ENCODE measurements around the gene IL36G. TPM values are rescaled to one million over a fixed set of nuclear protein-coding genes. Genes with fewer than 3 reads are reported as not detected.

IL36G gene
- total and polyA plus RNA-seq, 2 experiments from 2014 or later = not detected

DNA sequence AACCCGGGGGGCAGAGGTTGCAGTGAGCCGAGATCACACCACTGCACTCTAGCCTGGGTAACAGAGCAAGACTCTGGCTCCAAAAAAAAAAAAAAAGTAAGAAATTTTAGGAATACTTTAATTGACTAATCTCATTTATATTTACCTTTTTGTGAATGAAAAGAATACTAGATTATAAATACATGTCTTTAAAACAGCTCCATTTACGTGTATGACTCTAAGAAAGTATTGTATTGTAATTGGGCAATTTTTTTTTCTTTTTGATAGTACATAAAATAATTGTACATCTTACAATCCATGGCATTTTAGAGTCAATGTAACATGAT is 35.5 kb downstream of the IL36G start:
- TF ChIP-seq STAT1 (IDR thresholded peaks at IDR 0.05; ENCODE audit: unreplicated experiment) (no peak), NANOG (IDR thresholded peaks at IDR 0.05; ENCODE audit: borderline replicate concordance) (no peak), POLR2AphosphoS5 (IDR thresholded peaks at IDR 0.05; ENCODE audit: low read depth) (no peak), JUNB (IDR thresholded peaks at IDR 0.05; ENCODE audit: unreplicated experiment) (no peak), ZNF331 (CRISPR knock-in tag; IDR thresholded peaks at IDR 0.05; ENCODE audit: low read depth) (no peak), EZH2 (IDR thresholded peaks at IDR 0.05; ENCODE audit: low read depth, unreplicated experiment) (no peak), CREB1 (CRISPR knock-in tag; IDR thresholded peaks at IDR 0.05; ENCODE audit: low read depth) (no peak), ZNF114 (CRISPR knock-in tag; IDR thresholded peaks at IDR 0.05) (no peak), EZH2phosphoT487 (IDR thresholded peaks at IDR 0.05; ENCODE audit: unreplicated experiment) (no peak)
- TF ChIP-seq, protein P1, sequence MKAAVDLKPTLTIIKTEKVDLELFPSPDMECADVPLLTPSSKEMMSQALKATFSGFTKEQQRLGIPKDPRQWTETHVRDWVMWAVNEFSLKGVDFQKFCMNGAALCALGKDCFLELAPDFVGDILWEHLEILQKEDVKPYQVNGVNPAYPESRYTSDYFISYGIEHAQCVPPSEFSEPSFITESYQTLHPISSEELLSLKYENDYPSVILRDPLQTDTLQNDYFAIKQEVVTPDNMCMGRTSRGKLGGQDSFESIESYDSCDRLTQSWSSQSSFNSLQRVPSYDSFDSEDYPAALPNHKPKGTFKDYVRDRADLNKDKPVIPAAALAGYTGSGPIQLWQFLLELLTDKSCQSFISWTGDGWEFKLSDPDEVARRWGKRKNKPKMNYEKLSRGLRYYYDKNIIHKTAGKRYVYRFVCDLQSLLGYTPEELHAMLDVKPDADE (IDR thresholded peaks at IDR 0.05) = no peak
- TF ChIP-seq, protein P2, sequence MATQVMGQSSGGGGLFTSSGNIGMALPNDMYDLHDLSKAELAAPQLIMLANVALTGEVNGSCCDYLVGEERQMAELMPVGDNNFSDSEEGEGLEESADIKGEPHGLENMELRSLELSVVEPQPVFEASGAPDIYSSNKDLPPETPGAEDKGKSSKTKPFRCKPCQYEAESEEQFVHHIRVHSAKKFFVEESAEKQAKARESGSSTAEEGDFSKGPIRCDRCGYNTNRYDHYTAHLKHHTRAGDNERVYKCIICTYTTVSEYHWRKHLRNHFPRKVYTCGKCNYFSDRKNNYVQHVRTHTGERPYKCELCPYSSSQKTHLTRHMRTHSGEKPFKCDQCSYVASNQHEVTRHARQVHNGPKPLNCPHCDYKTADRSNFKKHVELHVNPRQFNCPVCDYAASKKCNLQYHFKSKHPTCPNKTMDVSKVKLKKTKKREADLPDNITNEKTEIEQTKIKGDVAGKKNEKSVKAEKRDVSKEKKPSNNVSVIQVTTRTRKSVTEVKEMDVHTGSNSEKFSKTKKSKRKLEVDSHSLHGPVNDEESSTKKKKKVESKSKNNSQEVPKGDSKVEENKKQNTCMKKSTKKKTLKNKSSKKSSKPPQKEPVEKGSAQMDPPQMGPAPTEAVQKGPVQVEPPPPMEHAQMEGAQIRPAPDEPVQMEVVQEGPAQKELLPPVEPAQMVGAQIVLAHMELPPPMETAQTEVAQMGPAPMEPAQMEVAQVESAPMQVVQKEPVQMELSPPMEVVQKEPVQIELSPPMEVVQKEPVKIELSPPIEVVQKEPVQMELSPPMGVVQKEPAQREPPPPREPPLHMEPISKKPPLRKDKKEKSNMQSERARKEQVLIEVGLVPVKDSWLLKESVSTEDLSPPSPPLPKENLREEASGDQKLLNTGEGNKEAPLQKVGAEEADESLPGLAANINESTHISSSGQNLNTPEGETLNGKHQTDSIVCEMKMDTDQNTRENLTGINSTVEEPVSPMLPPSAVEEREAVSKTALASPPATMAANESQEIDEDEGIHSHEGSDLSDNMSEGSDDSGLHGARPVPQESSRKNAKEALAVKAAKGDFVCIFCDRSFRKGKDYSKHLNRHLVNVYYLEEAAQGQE (IDR thresholded peaks at IDR 0.05; ENCODE audit: unreplicated experiment) = no peak
- TF ChIP-seq, protein P3, sequence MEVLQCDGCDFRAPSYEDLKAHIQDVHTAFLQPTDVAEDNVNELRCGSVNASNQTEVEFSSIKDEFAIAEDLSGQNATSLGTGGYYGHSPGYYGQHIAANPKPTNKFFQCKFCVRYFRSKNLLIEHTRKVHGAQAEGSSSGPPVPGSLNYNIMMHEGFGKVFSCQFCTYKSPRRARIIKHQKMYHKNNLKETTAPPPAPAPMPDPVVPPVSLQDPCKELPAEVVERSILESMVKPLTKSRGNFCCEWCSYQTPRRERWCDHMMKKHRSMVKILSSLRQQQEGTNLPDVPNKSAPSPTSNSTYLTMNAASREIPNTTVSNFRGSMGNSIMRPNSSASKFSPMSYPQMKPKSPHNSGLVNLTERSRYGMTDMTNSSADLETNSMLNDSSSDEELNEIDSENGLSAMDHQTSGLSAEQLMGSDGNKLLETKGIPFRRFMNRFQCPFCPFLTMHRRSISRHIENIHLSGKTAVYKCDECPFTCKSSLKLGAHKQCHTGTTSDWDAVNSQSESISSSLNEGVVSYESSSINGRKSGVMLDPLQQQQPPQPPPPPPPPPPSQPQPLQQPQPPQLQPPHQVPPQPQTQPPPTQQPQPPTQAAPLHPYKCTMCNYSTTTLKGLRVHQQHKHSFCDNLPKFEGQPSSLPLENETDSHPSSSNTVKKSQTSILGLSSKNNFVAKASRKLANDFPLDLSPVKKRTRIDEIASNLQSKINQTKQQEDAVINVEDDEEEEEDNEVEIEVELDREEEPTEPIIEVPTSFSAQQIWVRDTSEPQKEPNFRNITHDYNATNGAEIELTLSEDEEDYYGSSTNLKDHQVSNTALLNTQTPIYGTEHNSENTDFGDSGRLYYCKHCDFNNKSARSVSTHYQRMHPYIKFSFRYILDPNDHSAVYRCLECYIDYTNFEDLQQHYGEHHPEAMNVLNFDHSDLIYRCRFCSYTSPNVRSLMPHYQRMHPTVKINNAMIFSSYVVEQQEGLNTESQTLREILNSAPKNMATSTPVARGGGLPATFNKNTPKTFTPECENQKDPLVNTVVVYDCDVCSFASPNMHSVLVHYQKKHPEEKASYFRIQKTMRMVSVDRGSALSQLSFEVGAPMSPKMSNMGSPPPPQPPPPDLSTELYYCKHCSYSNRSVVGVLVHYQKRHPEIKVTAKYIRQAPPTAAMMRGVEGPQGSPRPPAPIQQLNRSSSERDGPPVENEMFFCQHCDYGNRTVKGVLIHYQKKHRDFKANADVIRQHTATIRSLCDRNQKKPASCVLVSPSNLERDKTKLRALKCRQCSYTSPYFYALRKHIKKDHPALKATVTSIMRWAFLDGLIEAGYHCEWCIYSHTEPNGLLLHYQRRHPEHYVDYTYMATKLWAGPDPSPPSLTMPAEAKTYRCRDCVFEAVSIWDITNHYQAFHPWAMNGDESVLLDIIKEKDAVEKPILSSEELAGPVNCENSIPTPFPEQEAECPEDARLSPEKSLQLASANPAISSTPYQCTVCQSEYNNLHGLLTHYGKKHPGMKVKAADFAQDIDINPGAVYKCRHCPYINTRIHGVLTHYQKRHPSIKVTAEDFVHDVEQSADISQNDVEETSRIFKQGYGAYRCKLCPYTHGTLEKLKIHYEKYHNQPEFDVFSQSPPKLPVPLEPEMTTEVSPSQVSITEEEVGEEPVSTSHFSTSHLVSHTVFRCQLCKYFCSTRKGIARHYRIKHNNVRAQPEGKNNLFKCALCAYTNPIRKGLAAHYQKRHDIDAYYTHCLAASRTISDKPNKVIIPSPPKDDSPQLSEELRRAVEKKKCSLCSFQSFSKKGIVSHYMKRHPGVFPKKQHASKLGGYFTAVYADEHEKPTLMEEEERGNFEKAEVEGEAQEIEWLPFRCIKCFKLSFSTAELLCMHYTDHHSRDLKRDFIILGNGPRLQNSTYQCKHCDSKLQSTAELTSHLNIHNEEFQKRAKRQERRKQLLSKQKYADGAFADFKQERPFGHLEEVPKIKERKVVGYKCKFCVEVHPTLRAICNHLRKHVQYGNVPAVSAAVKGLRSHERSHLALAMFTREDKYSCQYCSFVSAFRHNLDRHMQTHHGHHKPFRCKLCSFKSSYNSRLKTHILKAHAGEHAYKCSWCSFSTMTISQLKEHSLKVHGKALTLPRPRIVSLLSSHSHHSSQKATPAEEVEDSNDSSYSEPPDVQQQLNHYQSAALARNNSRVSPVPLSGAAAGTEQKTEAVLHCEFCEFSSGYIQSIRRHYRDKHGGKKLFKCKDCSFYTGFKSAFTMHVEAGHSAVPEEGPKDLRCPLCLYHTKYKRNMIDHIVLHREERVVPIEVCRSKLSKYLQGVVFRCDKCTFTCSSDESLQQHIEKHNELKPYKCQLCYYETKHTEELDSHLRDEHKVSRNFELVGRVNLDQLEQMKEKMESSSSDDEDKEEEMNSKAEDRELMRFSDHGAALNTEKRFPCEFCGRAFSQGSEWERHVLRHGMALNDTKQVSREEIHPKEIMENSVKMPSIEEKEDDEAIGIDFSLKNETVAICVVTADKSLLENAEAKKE (CRISPR knock-in tag; IDR thresholded peaks at IDR 0.05) = no peak
- TF ChIP-seq, protein P4, sequence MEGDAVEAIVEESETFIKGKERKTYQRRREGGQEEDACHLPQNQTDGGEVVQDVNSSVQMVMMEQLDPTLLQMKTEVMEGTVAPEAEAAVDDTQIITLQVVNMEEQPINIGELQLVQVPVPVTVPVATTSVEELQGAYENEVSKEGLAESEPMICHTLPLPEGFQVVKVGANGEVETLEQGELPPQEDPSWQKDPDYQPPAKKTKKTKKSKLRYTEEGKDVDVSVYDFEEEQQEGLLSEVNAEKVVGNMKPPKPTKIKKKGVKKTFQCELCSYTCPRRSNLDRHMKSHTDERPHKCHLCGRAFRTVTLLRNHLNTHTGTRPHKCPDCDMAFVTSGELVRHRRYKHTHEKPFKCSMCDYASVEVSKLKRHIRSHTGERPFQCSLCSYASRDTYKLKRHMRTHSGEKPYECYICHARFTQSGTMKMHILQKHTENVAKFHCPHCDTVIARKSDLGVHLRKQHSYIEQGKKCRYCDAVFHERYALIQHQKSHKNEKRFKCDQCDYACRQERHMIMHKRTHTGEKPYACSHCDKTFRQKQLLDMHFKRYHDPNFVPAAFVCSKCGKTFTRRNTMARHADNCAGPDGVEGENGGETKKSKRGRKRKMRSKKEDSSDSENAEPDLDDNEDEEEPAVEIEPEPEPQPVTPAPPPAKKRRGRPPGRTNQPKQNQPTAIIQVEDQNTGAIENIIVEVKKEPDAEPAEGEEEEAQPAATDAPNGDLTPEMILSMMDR (conservative IDR thresholded peaks at IDR 0.05; ENCODE audit: low read depth in 2 of 2) = no peak
- Histone ChIP-seq H4K20me1 (replicated peaks; ENCODE audit: insufficient read depth) (no peaks in the 10 kb centered on the region), H3K27ac (ENCODE audit: low read depth) (no peak overlapping the region), H3K9me2 (ENCODE audit: insufficient read depth) (0 out of 2 replicates have a peak, but pooled peaks cover 4% of the 10 kb centered on the region), H3K4me2 (no peak overlapping the region), H3K79me2 (replicated peaks; ENCODE audit: insufficient read depth) (no peaks in the 10 kb centered on the region), H3K4me1 (ENCODE audit: insufficient read depth) (no peaks in the 10 kb centered on the region), H3K36me3 (ENCODE audit: insufficient read depth) (no peaks in the 10 kb centered on the region), H3K4me3 (no peak overlapping the region), H3K27me3 (ENCODE audit: insufficient read depth) (no peaks in the 10 kb centered on the region), H2AFZ (no peak overlapping the region), H3F3A (replicated peaks; ENCODE audit: low read depth) (no peaks in the 10 kb centered on the region)
- H3K9me3 Mint-ChIP-seq = peaks cover 8% of the 10 kb centered on the region; the same call in 2 of the 3 replicates
- H3K27me3 Mint-ChIP-seq (ENCODE audit: insufficient read depth, low read depth, poor library complexity) = peaks cover 4% of the 10 kb centered on the region
- no peak for ATAC-seq
- no peak overlapping the region for H3K4me3 Mint-ChIP-seq
- H3K36me3 Mint-ChIP-seq (ENCODE audit: low read depth) = peaks cover 3% of the 10 kb centered on the region; the same call in 1 of the 3 replicates
- no peak for DNase-seq (ENCODE audit: low spot score)
- no peak overlapping the region for H3K27ac Mint-ChIP-seq
- H3K4me1 Mint-ChIP-seq = no peaks in the 10 kb centered on the region

Data from GM23338 (cell line).